Esophagus muscularis mucosa (tissue), 4 donors: ENCODE results near the gene IKZF2.

Experiments used
- CTCF ChIP-seq, 3 experiments: fragments of 200-600 bp in 2 of 3; fragments of 450-650 bp in 1 of 3; sonication (generic) in 2 of 3; IDR thresholded peaks; one replicate each; pipeline ENCODE4 v1.5.1; 2017 to 2019; ENCODE audit warnings: antibody characterized with exemption in 3 of 3, mild to moderate bottlenecking in 2 of 3, moderate library complexity in 1 of 3
- EP300 ChIP-seq: sonication (generic); formaldehyde crosslinking; IDR thresholded peaks from one replicate; pipeline ENCODE4 v1.6.1; 2017; ENCODE audit warnings: antibody characterized with exemption
- POLR2A ChIP-seq: fragments of 450-650 bp; IDR thresholded peaks from one replicate; pipeline ENCODE4 v1.6.1; 2017; ENCODE audit warnings: antibody characterized with exemption, moderate library complexity, mild to moderate bottlenecking, low read depth
- POLR2AphosphoS5 ChIP-seq, 2 donors: sonication (generic); formaldehyde crosslinking; IDR thresholded peaks; one replicate each; pipeline ENCODE4 v1.6.1; 2017; ENCODE audit warnings: antibody characterized with exemption in 2 of 2

- TF ChIP-seq CTCF (IDR thresholded peaks at IDR 0.05), result no peak
- TF ChIP-seq POLR2AphosphoS5 (IDR thresholded peaks at IDR 0.05), result no peak
- no peak for TF ChIP-seq EP300
- TF ChIP-seq POLR2A, result no peak
These were observed 153.8 kb downstream of the IKZF2 start for GRCh38 chr2:212997526-212998020.
